Measurements from ENCODE around the gene RPS6KA5.

Gene RPS6KA5

GRCh38 chr14:90837355-90837754, 223.1 kb downstream of the RPS6KA5 start:
- no peak for TF ChIP-seq CTCF (IDR thresholded peaks at IDR 0.05; ENCODE audit: extremely low read depth, insufficient read depth, missing control alignments)
- in situ Hi-C loops (cut with MboI; ENCODE audit: low pct_unique_long_range_greater_than_20kb, low sequenced_read_pairs, unreplicated experiment), result no loop called here
- DNase-seq (ENCODE audit: low spot score), result no peak

- DNase-seq (ENCODE audit: low spot score), result no peak
- no peak for TF ChIP-seq CTCF (IDR thresholded peaks at IDR 0.05; ENCODE audit: extremely low read depth, insufficient read depth, missing control alignments)
- in situ Hi-C loops (cut with MboI; ENCODE audit: low pct_unique_long_range_greater_than_20kb, low sequenced_read_pairs, unreplicated experiment), result no loop called here
Measured at GRCh38 chr14:90836692-90837063, 223.8 kb downstream of the RPS6KA5 start.

- in situ Hi-C loops (cut with MboI; ENCODE audit: low pct_unique_long_range_greater_than_20kb, low sequenced_read_pairs, unreplicated experiment), result no loop called here
- no peak for TF ChIP-seq CTCF (IDR thresholded peaks at IDR 0.05; ENCODE audit: extremely low read depth, insufficient read depth, missing control alignments)
- no peak for DNase-seq (ENCODE audit: low spot score)
Measured at GRCh38 chr14:90831821-90832220, 228.6 kb downstream of the RPS6KA5 start.

- TF ChIP-seq CTCF (IDR thresholded peaks at IDR 0.05; ENCODE audit: extremely low read depth, insufficient read depth, missing control alignments), result no peak
- in situ Hi-C loops (cut with MboI; ENCODE audit: low pct_unique_long_range_greater_than_20kb, low sequenced_read_pairs, unreplicated experiment), result no loop called here
- DNase-seq (ENCODE audit: low spot score), result no peak
Measured at GRCh38 chr14:90830931-90831701, 229.3 kb downstream of the RPS6KA5 start.

GRCh38 chr14:90829677-90830076, 230.8 kb downstream of the RPS6KA5 start:
- DNase-seq (ENCODE audit: low spot score), result no peak
- no peak for TF ChIP-seq CTCF (IDR thresholded peaks at IDR 0.05; ENCODE audit: extremely low read depth, insufficient read depth, missing control alignments)
- in situ Hi-C loops (cut with MboI; ENCODE audit: low pct_unique_long_range_greater_than_20kb, low sequenced_read_pairs, unreplicated experiment), result no loop called here

- peak; percentile 69 for DNase-seq (ENCODE audit: low spot score)
- TF ChIP-seq CTCF (IDR thresholded peaks at IDR 0.05; ENCODE audit: extremely low read depth, insufficient read depth, missing control alignments), result no peak
- in situ Hi-C loops (cut with MboI; ENCODE audit: low pct_unique_long_range_greater_than_20kb, low sequenced_read_pairs, unreplicated experiment), result no loop called here
Measured at GRCh38 chr14:90828642-90829487, 231.6 kb downstream of the RPS6KA5 start.

All from GM13977 (cell line).